ENCODE measurements around the gene RBM4. TPM values are rescaled to one million over a fixed set of nuclear protein-coding genes. Genes with fewer than 3 reads are reported as not detected.

The RBM4 gene
- total RNA-seq, 1 donor from 2014 or later: 187 TPM

- Mint-ChIP-seq H3K4me3 (ENCODE audit: unreplicated experiment) (no peak overlapping the region), H3K9me3 (ENCODE audit: unreplicated experiment) (no peaks in the 10 kb centered on the region), H3K27me3 (ENCODE audit: unreplicated experiment) (peaks cover 4% of the 10 kb centered on the region), H3K4me1 (ENCODE audit: unreplicated experiment) (peaks cover 21% of the 10 kb centered on the region), H3K36me3 (ENCODE audit: low read depth, unreplicated experiment) (peaks cover 44% of the 10 kb centered on the region), H3K27ac (ENCODE audit: unreplicated experiment) (no peak overlapping the region)
- no peak for TF ChIP-seq CTCF (IDR thresholded peaks at IDR 0.05; ENCODE audit: unreplicated experiment)
- DNase-seq (ENCODE audit: low spot score): no peak
Measured at GRCh38 chr11:66625041-66625751, 13.3 kb upstream of the RBM4 start.

GRCh38 chr11:66625752-66626149 is 12.8 kb upstream of the RBM4 start:
- H3K36me3 Mint-ChIP-seq (ENCODE audit: low read depth, unreplicated experiment): peaks cover 45% of the 10 kb centered on the region
- no peak for TF ChIP-seq CTCF (IDR thresholded peaks at IDR 0.05; ENCODE audit: unreplicated experiment)
- no peak overlapping the region for H3K27ac Mint-ChIP-seq (ENCODE audit: unreplicated experiment)
- H3K27me3 Mint-ChIP-seq (ENCODE audit: unreplicated experiment): peaks cover 4% of the 10 kb centered on the region
- no peaks in the 10 kb centered on the region for H3K9me3 Mint-ChIP-seq (ENCODE audit: unreplicated experiment)
- peaks cover 21% of the 10 kb centered on the region for H3K4me1 Mint-ChIP-seq (ENCODE audit: unreplicated experiment)
- DNase-seq (ENCODE audit: low spot score): no peak
- no peak overlapping the region for H3K4me3 Mint-ChIP-seq (ENCODE audit: unreplicated experiment)

GRCh38 chr11:66626382-66626781 is 12.1 kb upstream of the RBM4 start:
- DNase-seq (ENCODE audit: low spot score): no peak
- Mint-ChIP-seq H3K4me3 (ENCODE audit: unreplicated experiment) (peak overlapping the region; percentile 73), H3K27me3 (ENCODE audit: unreplicated experiment) (peaks cover 4% of the 10 kb centered on the region), H3K4me1 (ENCODE audit: unreplicated experiment) (peaks cover 18% of the 10 kb centered on the region), H3K36me3 (ENCODE audit: low read depth, unreplicated experiment) (peaks cover 45% of the 10 kb centered on the region), H3K9me3 (ENCODE audit: unreplicated experiment) (no peaks in the 10 kb centered on the region), H3K27ac (ENCODE audit: unreplicated experiment) (peak overlapping the region; percentile 64)
- TF ChIP-seq CTCF (IDR thresholded peaks at IDR 0.05; ENCODE audit: unreplicated experiment): no peak

GRCh38 chr11:66626926-66627325 is 11.6 kb upstream of the RBM4 start:
- Mint-ChIP-seq H3K27ac (ENCODE audit: unreplicated experiment) (no peak overlapping the region), H3K4me3 (ENCODE audit: unreplicated experiment) (peak overlapping the region; percentile 7), H3K4me1 (ENCODE audit: unreplicated experiment) (peaks cover 16% of the 10 kb centered on the region), H3K27me3 (ENCODE audit: unreplicated experiment) (peaks cover 4% of the 10 kb centered on the region), H3K36me3 (ENCODE audit: low read depth, unreplicated experiment) (peaks cover 42% of the 10 kb centered on the region), H3K9me3 (ENCODE audit: unreplicated experiment) (no peaks in the 10 kb centered on the region)
- TF ChIP-seq CTCF (IDR thresholded peaks at IDR 0.05; ENCODE audit: unreplicated experiment): no peak
- DNase-seq (ENCODE audit: low spot score): no peak

- Mint-ChIP-seq H3K9me3 (ENCODE audit: unreplicated experiment) (no peaks in the 10 kb centered on the region), H3K4me3 (ENCODE audit: unreplicated experiment) (peak overlapping the region; percentile 45), H3K36me3 (ENCODE audit: low read depth, unreplicated experiment) (peaks cover 41% of the 10 kb centered on the region), H3K27me3 (ENCODE audit: unreplicated experiment) (peaks cover 4% of the 10 kb centered on the region), H3K4me1 (ENCODE audit: unreplicated experiment) (peaks cover 9% of the 10 kb centered on the region), H3K27ac (ENCODE audit: unreplicated experiment) (peak overlapping the region; percentile 87)
- DNase-seq (ENCODE audit: low spot score): no peak
- no peak for TF ChIP-seq CTCF (IDR thresholded peaks at IDR 0.05; ENCODE audit: unreplicated experiment)
Measured at GRCh38 chr11:66628061-66628603, 10.4 kb upstream of the RBM4 start.
